GM23338 (cell line): ENCODE data around the gene COX10. TPM values are rescaled to one million over a fixed set of nuclear protein-coding genes. Genes with fewer than 3 reads are reported as not detected.
A peak's percentile ranks its signal among the peaks of the same experiment; 100 is the strongest.

ENCODE experiments used
- ATAC-seq: fragments of 200-7000 bp; cut with Tn5 transposase; 3 replicates; pipeline ENCODE4 v1.9.1; 2020
- DNase-seq: peaks from one replicate; pipeline ENCODE4 v3.0.0-alpha.2; 2015; ENCODE audit warnings: low spot score
- H2AFZ ChIP-seq: fragments of 200-600 bp; sonication (generic); 2 replicates; pipeline ENCODE4 v1.8.0; 2016; ENCODE audit warnings: antibody characterized with exemption, mild to moderate bottlenecking, moderate library complexity
- H3F3A ChIP-seq: fragments of 200-600 bp; sonication (generic); replicated peaks from 2 replicates; pipeline ENCODE4 v1.8.0; 2017; ENCODE audit warnings: antibody characterized with exemption, mixed run types, low read depth
- H3K27ac ChIP-seq: fragments of 200-600 bp; sonication (generic); 2 replicates; pipeline ENCODE4 v1.6.1; 2016; ENCODE audit warnings: low read depth
- H3K27me3 ChIP-seq: fragments of 200-600 bp; sonication (generic); 2 replicates; pipeline ENCODE4 v1.8.0; 2016; ENCODE audit warnings: mild to moderate bottlenecking, mixed run types, moderate library complexity; ENCODE audit not compliant: insufficient read depth
- H3K36me3 ChIP-seq: fragments of 200-600 bp; sonication (generic); 2 replicates; pipeline ENCODE4 v1.8.0; 2016; ENCODE audit warnings: mild to moderate bottlenecking; ENCODE audit not compliant: insufficient read depth
- H3K4me1 ChIP-seq: fragments of 200-600 bp; sonication (generic); 2 replicates; pipeline ENCODE4 v1.8.0; 2016; ENCODE audit warnings: mild to moderate bottlenecking, moderate library complexity; ENCODE audit not compliant: insufficient read depth
- H3K4me2 ChIP-seq: fragments of 200-600 bp; sonication (generic); 2 replicates; pipeline ENCODE4 v1.7.1; 2017; ENCODE audit warnings: mixed run types
- H3K4me3 ChIP-seq: fragments of 200-600 bp; sonication (generic); 2 replicates; pipeline ENCODE4 v1.6.1; 2016; ENCODE audit warnings: mixed run types
- H3K79me2 ChIP-seq: fragments of 200-600 bp; sonication (generic); replicated peaks from 2 replicates; pipeline ENCODE4 v1.8.0; 2017; ENCODE audit warnings: mild to moderate bottlenecking; ENCODE audit not compliant: insufficient read depth
- H3K9me2 ChIP-seq: fragments of 200-600 bp; sonication (generic); 2 replicates; pipeline ENCODE4 v1.8.0; 2017; ENCODE audit not compliant: insufficient read depth
- H4K20me1 ChIP-seq: fragments of 200-600 bp; sonication (generic); replicated peaks from 2 replicates; pipeline ENCODE4 v1.8.0; 2017; ENCODE audit warnings: mild to moderate bottlenecking; ENCODE audit not compliant: insufficient read depth
- H3K27ac Mint-ChIP-seq: 2 replicates; pipeline ENCODE4 v1.8.0; 2020; ENCODE audit warnings: inconsistent platforms, mild to moderate bottlenecking, moderate library complexity, mixed read lengths
- H3K27me3 Mint-ChIP-seq: 3 replicates; pipeline ENCODE4 v1.8.0; 2022; ENCODE audit warnings: low read depth, mild to moderate bottlenecking, moderate library complexity, mixed read lengths, inconsistent platforms; ENCODE audit not compliant: insufficient read depth, poor library complexity
- H3K36me3 Mint-ChIP-seq: 3 replicates; pipeline ENCODE4 v1.8.0; 2021; ENCODE audit warnings: low read depth, mild to moderate bottlenecking, inconsistent platforms, moderate library complexity, mixed read lengths
- H3K4me1 Mint-ChIP-seq: 3 replicates; pipeline ENCODE4 v1.8.0; 2020; ENCODE audit warnings: mild to moderate bottlenecking, inconsistent platforms, mixed read lengths
- H3K4me3 Mint-ChIP-seq: 3 replicates; pipeline ENCODE4 v1.8.0; 2021; ENCODE audit warnings: moderate library complexity, mild to moderate bottlenecking, inconsistent platforms, mixed read lengths
- H3K9me3 Mint-ChIP-seq: 3 replicates; pipeline ENCODE4 v1.8.0; 2020; ENCODE audit warnings: moderate library complexity, mild to moderate bottlenecking, inconsistent platforms, mixed read lengths
- CTCF ChIP-seq, 2 experiments: fragments of 200-600 bp in 1 of 2; sonication (generic) in 1 of 2; conservative IDR thresholded peaks; 2 replicates each; pipeline versions ENCODE4 v1.5.1 to v1.6.1; 2016 to 2017; ENCODE audit warnings: antibody characterized with exemption in 2 of 2, low read depth in 2 of 2, mild to moderate bottlenecking in 2 of 2, moderate library complexity in 1 of 2
- EZH2 ChIP-seq: fragments of 200-600 bp; sonication (generic); IDR thresholded peaks from one replicate; pipeline ENCODE4 v1.8.0; 2017; ENCODE audit warnings: antibody characterized with exemption, mild to moderate bottlenecking, low read depth; ENCODE audit not compliant: unreplicated experiment
- JUNB ChIP-seq: IDR thresholded peaks from one replicate; pipeline ENCODE4 v1.6.1; 2016; ENCODE audit warnings: antibody characterized with exemption; ENCODE audit not compliant: unreplicated experiment
- NANOG ChIP-seq: IDR thresholded peaks from 2 replicates; pipeline ENCODE4 v1.6.1; 2016; ENCODE audit warnings: antibody characterized with exemption, borderline replicate concordance
- POLR2AphosphoS5 ChIP-seq: IDR thresholded peaks from 2 replicates; pipeline ENCODE4 v1.6.1; 2016; ENCODE audit warnings: antibody characterized with exemption, low read depth
- REST ChIP-seq: IDR thresholded peaks from one replicate; pipeline ENCODE4 v1.6.1; 2018; ENCODE audit warnings: antibody characterized with exemption; ENCODE audit not compliant: unreplicated experiment
- STAT1 ChIP-seq: IDR thresholded peaks from one replicate; pipeline ENCODE4 v1.6.1; 2016; ENCODE audit warnings: antibody characterized with exemption; ENCODE audit not compliant: unreplicated experiment
- ZNF462 ChIP-seq: fragments of 250-450 bp; sonication (Bioruptor Pico); IDR thresholded peaks from 2 replicates; pipeline ENCODE4 v1.5.0; 2020; ENCODE audit warnings: mild to moderate bottlenecking, moderate library complexity
- polyA plus RNA-seq: library from polyadenylated mRNA; unstranded; fragments of >200 nt; fragmentation: Nextera tagmentation; extraction: Ambion mirVana; gene quantifications from 2 replicates; pipeline ENCODE4 v1.2.1, GENCODE V29; 2016
- total RNA-seq: library from RNA; depleted of rRNA; stranded (reverse); fragments of >200 nt; shearing (Covaris generic); gene quantifications from 2 replicates; pipeline ENCODE4 v1.2.3, GENCODE V29; 2014

COX10 gene
- total and polyA plus RNA-seq, 2 experiments from 2014 or later: 25.7 to 46.6 TPM

GRCh38 chr17:14135906-14136590 lies 66.7 kb downstream of the COX10 start (continued):
- TF ChIP-seq REST: no peak
- no peak for TF ChIP-seq STAT1
- no peak for TF ChIP-seq CTCF (conservative IDR thresholded peaks at IDR 0.05; ENCODE audit: low read depth in 2 of 2)
- no peak for TF ChIP-seq EZH2
- TF ChIP-seq POLR2AphosphoS5: no peak

- Histone ChIP-seq H3K27ac (no peak overlapping the region), H3F3A (no peaks in the 10 kb centered on the region), H3K79me2 (peaks cover 11% of the 10 kb centered on the region), H4K20me1 (no peaks in the 10 kb centered on the region), H3K36me3 (no peaks in the 10 kb centered on the region), H2AFZ (no peak overlapping the region), H3K4me2 (no peak overlapping the region), H3K4me3 (no peak overlapping the region), H3K9me2 (no peaks in the 10 kb centered on the region), H3K27me3 (no peaks in the 10 kb centered on the region), H3K4me1 (peaks cover 62% of the 10 kb centered on the region)
- no peaks in the 10 kb centered on the region for H3K9me3 Mint-ChIP-seq
- H3K27me3 Mint-ChIP-seq: no peaks in the 10 kb centered on the region
- peak; percentile 63 for ATAC-seq
- no peaks in the 10 kb centered on the region for H3K36me3 Mint-ChIP-seq
- no peak overlapping the region for H3K4me3 Mint-ChIP-seq
- DNase-seq: no peak
- H3K27ac Mint-ChIP-seq: peak overlapping the region; percentile 71
- H3K4me1 Mint-ChIP-seq: peaks cover 59% of the 10 kb centered on the region
- TF ChIP-seq JUNB (no peak), EZH2 (no peak), NANOG (no peak), ZNF462 (CRISPR knock-in tag) (no peak), CTCF (conservative IDR thresholded peaks at IDR 0.05; ENCODE audit: low read depth in 2 of 2) (no peak), POLR2AphosphoS5 (no peak)
Observed at GRCh38 chr17:14138649-14139048, 69.3 kb downstream of the COX10 start.
